ENCODE measurements around the gene MSI2.

The MSI2 gene

GRCh38 chr17:57535249-57535966, 279.1 kb downstream of the MSI2 start:
- DNase-seq (ENCODE audit: low read depth in 4 of 4, low spot score in 1 of 4), result no peak

DNA sequence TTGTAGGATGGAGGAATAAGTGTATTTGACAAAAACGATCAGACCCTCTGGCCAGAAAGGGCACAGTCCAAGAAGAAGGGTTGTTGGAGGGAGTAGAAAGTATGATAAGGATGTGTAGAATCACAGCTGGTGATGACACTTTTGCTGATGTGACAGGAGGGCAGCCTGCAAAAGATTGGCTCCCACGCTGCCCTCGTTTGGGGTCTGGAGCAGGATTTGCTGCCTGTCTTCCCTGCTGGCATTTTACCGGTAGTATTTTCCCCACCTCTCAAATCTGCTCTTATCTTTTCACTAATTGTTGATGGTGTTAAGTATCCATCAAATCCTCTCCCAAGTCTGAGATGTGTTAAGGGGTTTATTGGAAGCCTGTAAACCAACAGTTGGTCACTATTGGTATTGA, 280.0 kb downstream of the MSI2 start:
- DNase-seq (ENCODE audit: low read depth in 4 of 4, low spot score in 1 of 4), result no peak

DNA sequence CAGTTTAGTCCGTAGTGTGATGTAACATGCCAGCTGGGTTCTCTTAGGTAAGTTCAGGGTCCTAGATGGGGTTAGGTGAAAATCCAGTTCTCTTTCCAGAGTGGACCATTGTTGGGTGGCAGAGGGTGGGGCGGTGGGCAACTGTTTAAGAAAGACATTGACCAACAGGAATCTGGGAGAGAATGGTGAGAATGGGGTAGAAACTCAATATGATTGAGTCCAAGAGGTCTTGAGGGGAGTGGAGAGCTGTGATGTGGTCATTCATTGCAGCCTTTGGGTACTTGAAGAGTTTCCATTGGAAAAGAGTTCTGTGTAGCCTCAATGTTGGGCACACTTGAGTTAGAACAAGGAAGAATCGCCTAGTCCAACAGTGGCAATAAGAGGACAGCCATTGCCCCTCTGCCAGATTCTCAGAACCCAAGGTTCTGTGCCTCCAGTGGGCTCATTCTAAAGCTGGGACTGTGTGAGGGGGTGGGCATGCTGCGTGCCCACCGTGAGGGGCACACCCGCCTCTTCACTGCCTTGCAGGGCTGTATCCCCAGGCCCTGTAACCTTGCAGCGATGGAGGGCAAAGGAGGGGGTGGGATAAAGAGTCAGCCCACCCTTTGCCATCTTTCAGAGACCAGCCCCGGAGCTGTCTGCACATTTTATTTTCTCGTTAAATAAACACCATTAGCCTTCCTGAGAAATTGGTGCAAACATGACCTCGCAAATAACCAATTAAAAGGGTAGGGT, 280.6 kb downstream of the MSI2 start:
- DNase-seq (ENCODE audit: low read depth in 4 of 4, low spot score in 1 of 4), result no peak

- no peak for DNase-seq (ENCODE audit: low read depth in 4 of 4, low spot score in 1 of 4)
Measured at GRCh38 chr17:57537524-57538410, 281.4 kb downstream of the MSI2 start.

DNA sequence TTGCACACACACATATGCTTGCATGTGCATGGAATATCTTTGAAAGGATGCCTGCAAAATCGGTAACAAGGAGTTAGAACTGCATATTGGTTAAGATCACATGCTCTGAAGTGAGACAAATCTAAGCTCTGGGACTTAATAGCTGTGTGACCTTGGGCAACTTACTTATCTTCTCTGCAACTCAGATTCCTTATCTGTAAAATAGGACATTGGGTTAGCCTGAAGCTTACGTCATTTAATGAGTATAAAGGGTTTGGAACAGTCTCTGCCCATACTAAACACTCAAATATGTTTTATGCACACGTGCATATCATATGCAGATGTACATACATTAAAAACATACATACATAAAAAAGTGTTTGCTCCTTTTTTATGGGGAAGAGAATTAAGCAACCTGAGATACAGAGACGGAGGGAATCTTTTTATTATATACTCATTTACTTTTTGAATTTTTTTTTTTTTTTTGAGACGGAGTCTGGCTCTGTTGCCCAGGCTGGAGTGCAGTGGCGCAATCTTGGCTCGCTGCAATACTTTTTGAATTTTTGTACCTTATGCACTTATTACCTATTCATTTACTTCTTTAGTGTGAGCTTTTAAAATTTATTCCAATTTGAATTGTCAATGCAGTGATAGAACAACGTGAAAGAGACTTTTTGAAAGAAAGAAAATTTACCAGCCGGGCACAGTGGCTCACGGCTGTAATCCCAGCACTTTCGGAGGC, 282.6 kb downstream of the MSI2 start:
- no peak for DNase-seq (ENCODE audit: low read depth in 4 of 4, low spot score in 1 of 4)

- DNase-seq (ENCODE audit: low read depth in 4 of 4, low spot score in 1 of 4), result no peak
Measured at GRCh38 chr17:57539529-57540301, 283.4 kb downstream of the MSI2 start.

GRCh38 chr17:57540596-57540995, 284.3 kb downstream of the MSI2 start:
- DNase-seq (ENCODE audit: low read depth in 4 of 4, low spot score in 1 of 4), result no peak

- DNase-seq (ENCODE audit: low read depth in 4 of 4, low spot score in 1 of 4), result no peak
Measured at GRCh38 chr17:57541049-57541448, 284.7 kb downstream of the MSI2 start.

DNA sequence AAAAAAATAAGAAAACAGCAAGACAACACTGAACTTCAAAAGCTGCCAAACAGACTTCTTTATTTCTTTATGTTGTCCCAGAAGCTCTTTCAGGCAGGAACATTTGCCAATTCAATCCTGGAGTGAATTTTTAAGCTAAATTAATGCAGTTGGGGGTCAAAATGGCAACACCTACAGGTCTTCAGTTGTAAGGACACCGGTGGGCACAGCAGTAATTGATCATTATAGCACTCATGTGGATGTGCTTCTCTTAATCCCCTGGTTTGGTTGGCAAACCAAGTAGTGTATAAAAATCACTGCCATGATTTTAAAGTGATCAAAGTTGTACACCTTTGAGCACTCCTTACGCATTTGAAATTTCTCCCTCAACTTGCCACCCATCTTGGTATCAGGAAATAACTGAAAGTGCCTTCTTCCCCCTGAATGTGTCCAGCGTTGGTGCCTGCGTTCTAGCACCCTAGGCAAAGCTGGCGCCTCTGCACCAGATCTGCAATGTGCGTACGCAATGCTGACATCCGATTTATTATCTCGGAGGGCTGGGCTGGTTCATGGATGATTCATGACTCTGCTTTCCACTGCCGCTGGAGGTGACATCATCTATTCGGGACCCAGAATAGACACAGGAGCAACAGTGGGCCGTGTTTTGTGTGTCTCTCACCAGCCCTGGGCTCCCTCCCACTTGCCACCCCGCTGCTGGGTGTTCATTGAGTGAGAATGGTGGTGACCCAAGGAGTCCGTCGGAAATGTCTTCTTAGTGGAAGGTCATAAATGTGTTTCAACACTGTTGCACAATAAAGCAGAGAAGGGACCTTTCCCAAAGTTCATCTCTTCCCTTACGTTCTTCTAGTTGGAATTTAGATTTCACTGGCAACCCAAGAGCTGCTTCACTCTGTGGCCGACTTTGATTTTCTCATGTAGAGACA, 285.4 kb downstream of the MSI2 start:
- DNase-seq (ENCODE audit: low read depth in 4 of 4, low spot score in 1 of 4), result no peak

GRCh38 chr17:57542510-57542909, 286.2 kb downstream of the MSI2 start:
- no peak for DNase-seq (ENCODE audit: low read depth in 4 of 4, low spot score in 1 of 4)

DNA sequence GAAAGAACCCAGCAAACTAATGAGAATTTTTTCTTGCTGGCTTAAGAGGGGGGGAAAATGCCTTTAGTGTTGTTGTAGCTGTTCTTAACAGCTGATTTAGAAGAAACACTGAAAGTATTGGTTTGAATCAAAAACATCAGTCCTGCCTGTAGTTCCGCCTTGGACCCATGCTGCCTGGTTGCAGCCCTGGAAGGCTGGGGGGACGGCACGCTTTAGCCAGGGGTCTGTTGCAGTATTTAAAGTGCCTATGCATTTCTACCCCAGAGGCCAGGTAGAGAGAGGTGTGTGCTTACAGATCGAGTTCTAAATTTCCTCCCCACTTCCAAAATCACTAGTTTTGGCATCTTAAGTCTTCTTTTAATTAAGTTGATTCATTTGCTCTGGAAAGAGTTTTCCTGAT, 286.9 kb downstream of the MSI2 start:
- no peak for DNase-seq (ENCODE audit: low read depth in 4 of 4, low spot score in 1 of 4)

GRCh38 chr17:57544401-57544800, 288.1 kb downstream of the MSI2 start:
- no peak for DNase-seq (ENCODE audit: low read depth in 4 of 4, low spot score in 1 of 4)

DNA sequence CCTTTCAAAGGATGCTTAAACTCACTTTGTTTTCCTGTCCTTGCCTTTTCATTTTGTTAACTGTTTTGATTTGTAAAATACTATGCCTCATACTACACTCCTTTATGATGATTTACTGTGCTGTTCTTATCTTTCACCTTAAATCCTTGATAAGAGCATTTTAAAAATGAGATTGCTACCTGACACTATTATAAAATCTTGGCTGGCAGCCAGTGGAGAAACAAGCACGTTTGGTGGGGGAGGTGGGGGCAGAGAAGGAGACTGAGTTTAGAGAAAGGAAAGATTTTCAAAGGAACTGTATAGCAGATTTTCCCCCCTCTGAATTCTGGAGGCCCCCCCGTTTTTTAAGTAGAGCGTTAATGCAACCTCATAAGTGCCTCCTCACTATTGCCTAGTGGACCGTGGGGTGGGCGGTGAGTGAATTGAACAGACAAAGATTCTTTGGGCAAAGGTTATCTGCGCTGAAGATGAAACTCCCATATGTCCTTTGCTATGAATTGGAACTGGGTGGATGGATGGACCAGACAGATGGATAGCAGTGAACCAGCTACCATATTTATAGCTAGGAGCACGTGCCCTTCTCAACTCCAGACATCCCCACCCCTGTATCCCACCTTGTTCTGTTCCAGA, 288.6 kb downstream of the MSI2 start:
- DNase-seq (ENCODE audit: low read depth in 4 of 4, low spot score in 1 of 4), result no peak

- DNase-seq (ENCODE audit: low read depth in 4 of 4, low spot score in 1 of 4), result no peak
Measured at GRCh38 chr17:57545731-57546342, 289.5 kb downstream of the MSI2 start.

- DNase-seq (ENCODE audit: low read depth in 4 of 4, low spot score in 1 of 4), result no peak
Measured at GRCh38 chr17:57548421-57549410, 292.4 kb downstream of the MSI2 start.

- DNase-seq (ENCODE audit: low read depth in 4 of 4, low spot score in 1 of 4), result no peak
Measured at GRCh38 chr17:57549468-57549867, 293.1 kb downstream of the MSI2 start.

GRCh38 chr17:57550016-57550415, 293.7 kb downstream of the MSI2 start:
- no peak for DNase-seq (ENCODE audit: low read depth in 4 of 4, low spot score in 1 of 4)
